H1 (cell line): ENCODE measurements around the gene ADCY2. TPM values are rescaled to one million over a fixed set of nuclear protein-coding genes. Genes with fewer than 3 reads are reported as not detected.

Experiments
- CTCF ChIA-PET: fragments of 300-600 bp; sonication (Branson Sonifier 250); formaldehyde crosslinking; loops from one replicate; lab custom pipeline; 2021; ENCODE audit not compliant: partially characterized antibody; lab: Charles Lee
- POLR2A ChIA-PET: fragments of 300-600 bp; sonication (Branson Sonifier 250); formaldehyde crosslinking; loops from one replicate; lab custom pipeline; 2021; ENCODE audit warnings: inconsistent platforms; ENCODE audit not compliant: partially characterized antibody; lab: Charles Lee
- DNase-seq, 2 experiments: peaks; one replicate each; pipeline versions ENCODE4 v3.0.0 to v3.0.0-alpha.2; 2010 to 2022; ENCODE audit warnings: low spot score in 2 of 2, low read depth in 1 of 2, mixed read lengths in 1 of 2
- FAIRE-seq: peaks from 2 replicates; lab custom pipeline; 2011; peaks lifted over from hg19 to GRCh38; lab: Jason Lieb, UNC
- H2AFZ ChIP-seq: 2 replicates; pipeline ENCODE4 v1.8.1; 2012; ENCODE audit warnings: low read length, inconsistent platforms
- H2AK5ac ChIP-seq: 2 replicates; pipeline ENCODE4 v1.6.1; 2013; ENCODE audit warnings: low read depth, low read length
- H2BK120ac ChIP-seq: replicated peaks from 2 replicates; pipeline ENCODE3; 2013; ENCODE audit warnings: low read depth, low read length, inconsistent platforms
- H2BK12ac ChIP-seq: 2 replicates; pipeline ENCODE4 v1.6.1; 2013; ENCODE audit warnings: low read depth, low read length
- H2BK15ac ChIP-seq: 2 replicates; pipeline ENCODE4 v1.6.1; 2013; ENCODE audit warnings: low read length
- H2BK20ac ChIP-seq: 2 replicates; pipeline ENCODE4 v1.6.1; 2013; ENCODE audit warnings: low read length
- H2BK5ac ChIP-seq: 2 replicates; pipeline ENCODE4 v1.6.1; 2013; ENCODE audit warnings: low read depth, low read length
- H3K14ac ChIP-seq: 2 replicates; pipeline ENCODE4 v1.6.1; 2013; ENCODE audit warnings: inconsistent platforms; ENCODE audit not compliant: insufficient read length
- H3K18ac ChIP-seq: 2 replicates; pipeline ENCODE4 v1.6.1; 2013; ENCODE audit warnings: low read length; ENCODE audit errors: extremely low read depth
- H3K23ac ChIP-seq: 2 replicates; pipeline ENCODE4 v1.6.1; 2013; ENCODE audit warnings: inconsistent platforms; ENCODE audit not compliant: insufficient read length
- H3K23me2 ChIP-seq: 2 replicates; pipeline ENCODE4 v1.6.1; 2013; ENCODE audit warnings: low read depth, low read length
- H3K27ac ChIP-seq: 2 replicates; pipeline ENCODE4 v1.6.1; 2011; ENCODE audit warnings: low read depth, low read length, inconsistent platforms
- H3K27me3 ChIP-seq, 4 experiments: replicated peaks in 1 of 4; 1 replicate in 1 of 4; 2 replicates in 3 of 4; pipeline versions ENCODE4 v1.6.1 to v1.8.1; 2011 to 2013; ENCODE audit warnings: low read length in 3 of 4, mild to moderate bottlenecking in 3 of 4, inconsistent platforms in 2 of 4, mixed read lengths in 2 of 4, moderate library complexity in 1 of 4; ENCODE audit not compliant: control insufficient read depth in 3 of 4, insufficient read depth in 3 of 4; ENCODE audit errors: extremely low read depth in 1 of 4
- H3K36me3 ChIP-seq, 4 experiments: 2 replicates each; pipeline versions ENCODE4 v1.6.1 to v1.8.1; 2011 to 2013; ENCODE audit warnings: mild to moderate bottlenecking in 4 of 4, low read length in 3 of 4, moderate library complexity in 2 of 4, control low read depth in 1 of 4, inconsistent platforms in 1 of 4; ENCODE audit not compliant: insufficient read depth in 4 of 4, control insufficient read depth in 2 of 4
- H3K4ac ChIP-seq: replicated peaks from 2 replicates; pipeline ENCODE3; 2013; ENCODE audit warnings: low read length, low read depth, mixed read lengths, inconsistent platforms; ENCODE audit not compliant: insufficient read length
- H3K4me1 ChIP-seq, 4 experiments: replicated peaks in 1 of 4; 1 replicate in 1 of 4; 2 replicates in 3 of 4; pipeline versions ENCODE4 v1.6.1 to v1.8.1; 2011 to 2013; ENCODE audit warnings: low read length in 3 of 4, inconsistent platforms in 2 of 4, mixed read lengths in 1 of 4; ENCODE audit not compliant: insufficient read depth in 4 of 4, control insufficient read depth in 3 of 4
- H3K4me2 ChIP-seq, 2 experiments: 2 replicates each; pipeline versions ENCODE4 v1.6.1 to v1.8.1; 2011 to 2013; ENCODE audit warnings: low read depth in 2 of 2, low read length in 2 of 2, control low read depth in 1 of 2, inconsistent platforms in 1 of 2, mild to moderate bottlenecking in 1 of 2; ENCODE audit not compliant: insufficient read depth in 1 of 2
- H3K4me3 ChIP-seq, 4 experiments: fragments of 200-600, 300-600 bp in 1 of 4; sonication (generic), shearing (Covaris generic), sonication (Bioruptor Twin) in 1 of 4; 2 replicates each; pipeline versions ENCODE4 v1.5.1 to v1.8.1; 2011 to 2016; ENCODE audit warnings: low read length in 4 of 4, low read depth in 3 of 4, control low read depth in 2 of 4, inconsistent platforms in 2 of 4, mild to moderate bottlenecking in 2 of 4, mixed read lengths in 1 of 4, moderate library complexity in 1 of 4; ENCODE audit not compliant: insufficient read depth in 2 of 4; ENCODE audit errors: extremely low read depth in 1 of 4
- H3K56ac ChIP-seq: replicated peaks from 2 replicates; pipeline ENCODE3; 2013; ENCODE audit warnings: low read depth, mild to moderate bottlenecking, mixed read lengths, low read length, inconsistent platforms; ENCODE audit not compliant: insufficient read length
- H3K79me1 ChIP-seq: 2 replicates; pipeline ENCODE4 v1.6.1; 2013; ENCODE audit warnings: low read depth, low read length, control low read depth
- H3K79me2 ChIP-seq, 2 experiments: 2 replicates each; pipeline versions ENCODE4 v1.6.1 to v1.8.1; 2012 to 2013; ENCODE audit warnings: low read length in 2 of 2, mild to moderate bottlenecking in 2 of 2, inconsistent platforms in 1 of 2; ENCODE audit not compliant: insufficient read depth in 2 of 2, control insufficient read depth in 1 of 2
- H3K9ac ChIP-seq, 4 experiments: replicated peaks in 1 of 4; 1 replicate in 1 of 4; 2 replicates in 3 of 4; pipeline versions ENCODE4 v1.6.1 to v1.8.1; 2011 to 2013; ENCODE audit warnings: low read depth in 3 of 4, low read length in 3 of 4, control low read depth in 2 of 4, mild to moderate bottlenecking in 2 of 4, moderate library complexity in 2 of 4, inconsistent platforms in 1 of 4; ENCODE audit errors: extremely low read depth in 1 of 4
- H3K9me3 ChIP-seq, 2 experiments: 2 replicates each; pipeline versions ENCODE4 v1.6.1 to v1.8.1; 2012 to 2013; ENCODE audit warnings: mild to moderate bottlenecking in 2 of 2, moderate library complexity in 2 of 2, control low read depth in 1 of 2, inconsistent platforms in 1 of 2, low read depth in 1 of 2, low read length in 1 of 2, mixed read lengths in 1 of 2; ENCODE audit not compliant: insufficient read depth in 2 of 2
- H4K20me1 ChIP-seq, 2 experiments: replicated peaks in 1 of 2; 2 replicates each; pipeline versions ENCODE3 to v1.8.1; 2011 to 2013; ENCODE audit warnings: inconsistent platforms in 2 of 2, low read length in 2 of 2, mild to moderate bottlenecking in 1 of 2; ENCODE audit not compliant: insufficient read depth in 2 of 2, control insufficient read depth in 1 of 2
- H4K5ac ChIP-seq: 2 replicates; pipeline ENCODE4 v1.6.1; 2013; ENCODE audit warnings: low read length, low read depth, mixed read lengths, inconsistent platforms; ENCODE audit not compliant: insufficient read length
- H4K8ac ChIP-seq: 2 replicates; pipeline ENCODE4 v1.8.0; 2013; ENCODE audit warnings: mild to moderate bottlenecking, moderate library complexity, low read length, inconsistent platforms; ENCODE audit not compliant: insufficient read depth; ENCODE audit errors: extremely low read depth
- H4K91ac ChIP-seq: replicated peaks from 2 replicates; pipeline ENCODE3; 2013; ENCODE audit warnings: low read length, mixed read lengths, inconsistent platforms; ENCODE audit not compliant: insufficient read length
- BCL11A ChIP-seq, 2 experiments: IDR thresholded peaks; one replicate each; pipeline ENCODE4 v1.6.1; 2011; ENCODE audit warnings: low read depth in 2 of 2, low read length in 2 of 2, mild to moderate bottlenecking in 2 of 2
- CHD2 ChIP-seq: IDR thresholded peaks from 2 replicates; pipeline ENCODE4 v1.6.1; 2012; ENCODE audit warnings: low read length, improper control_type of control experiment
- CTBP2 ChIP-seq: IDR thresholded peaks from 2 replicates; pipeline ENCODE4 v1.7.0; 2011; ENCODE audit warnings: borderline replicate concordance, mild to moderate bottlenecking, moderate library complexity, mixed read lengths, low read length; ENCODE audit not compliant: insufficient read depth, insufficient read length
- FOSL1 ChIP-seq: IDR thresholded peaks from 2 replicates; pipeline ENCODE4 v1.6.1; 2011; ENCODE audit warnings: mild to moderate bottlenecking, low read depth, low read length, moderate library complexity; ENCODE audit not compliant: insufficient read depth
- GABPA ChIP-seq: IDR thresholded peaks from 2 replicates; pipeline ENCODE4 v1.6.1; 2011; ENCODE audit warnings: mild to moderate bottlenecking, low read length, moderate library complexity, borderline replicate concordance; ENCODE audit not compliant: insufficient read depth
- KDM1A ChIP-seq: fragments of 200-600, 300-600 bp; sonication (generic); IDR thresholded peaks from 2 replicates; pipeline ENCODE4 v1.7.1; 2016; ENCODE audit warnings: mild to moderate bottlenecking, low read length, borderline replicate concordance
- NANOG ChIP-seq: IDR thresholded peaks from 2 replicates; pipeline ENCODE4 v1.6.1; 2011; ENCODE audit warnings: low read length, low read depth, mild to moderate bottlenecking, inconsistent platforms; ENCODE audit not compliant: insufficient read depth, poor library complexity, severe bottlenecking
- PHF8 ChIP-seq: fragments of 200-600 bp; sonication (generic); conservative IDR thresholded peaks from 2 replicates; pipeline ENCODE4 v1.7.1; 2012; ENCODE audit warnings: low read depth, mild to moderate bottlenecking, inconsistent platforms, low read length, moderate library complexity
- RBBP5 ChIP-seq: IDR thresholded peaks from 2 replicates; pipeline ENCODE4 v1.7.1; 2012; ENCODE audit warnings: low read depth, mild to moderate bottlenecking, inconsistent platforms, low read length, moderate library complexity, borderline replicate concordance
- RXRA ChIP-seq: IDR thresholded peaks from 2 replicates; pipeline ENCODE4 v1.6.1; 2011; ENCODE audit warnings: low read depth, mild to moderate bottlenecking, low read length, moderate library complexity; ENCODE audit not compliant: insufficient read depth
- SIX5 ChIP-seq: IDR thresholded peaks from 2 replicates; pipeline ENCODE4 v1.6.1; 2011; ENCODE audit warnings: mild to moderate bottlenecking, low read depth, low read length
- SP2 ChIP-seq: IDR thresholded peaks from 2 replicates; pipeline ENCODE4 v1.6.1; 2012; ENCODE audit warnings: mild to moderate bottlenecking, low read length, inconsistent platforms
- SRF ChIP-seq: IDR thresholded peaks from 2 replicates; pipeline ENCODE4 v1.6.1; 2011; ENCODE audit warnings: mild to moderate bottlenecking, low read depth, low read length, moderate library complexity
- TCF12 ChIP-seq: IDR thresholded peaks from 2 replicates; pipeline ENCODE4 v1.6.1; 2011; ENCODE audit warnings: low read depth, mild to moderate bottlenecking, low read length
- TEAD4 ChIP-seq: IDR thresholded peaks from 2 replicates; pipeline ENCODE4 v1.6.1; 2012; ENCODE audit warnings: low read depth, low read length, inconsistent platforms, mixed read lengths
- WGBS, 2 experiments: shearing (Covaris generic) in 1 of 2; methylation state at CpG; one replicate each; pipeline versions ENCODE4 v1.1.6 to v1.1.7; 2013 to 2015; ENCODE audit warnings: low lambda C conversion rate in 2 of 2, mixed read lengths in 2 of 2, inconsistent platforms in 1 of 2, low coverage in 1 of 2, missing lambda C conversion rate in 1 of 2; ENCODE audit not compliant: insufficient replicate concordance in 2 of 2, insufficient coverage in 1 of 2, insufficient read length in 1 of 2; ENCODE audit errors: extremely low coverage in 1 of 2, missing lambda C conversion rate in 1 of 2; 5-methylcytosine and 5-hydroxymethylcytosine counted together
- polyA plus RNA-seq, 7 experiments: library from polyadenylated mRNA; depleted of rRNA in 3 of 7; stranded (reverse) in 5 of 7; unstranded in 2 of 7; fragments of >200 nt in 5 of 7; fragments of 200-250 nt in 2 of 7; gene quantifications; 1 replicate in 5 of 7; 2 replicates in 1 of 7; 4 replicates in 1 of 7; pipeline versions ENCODE4 v1.2.1 to v1.2.3, GENCODE V29; 2011 to 2013; ENCODE audit warnings: missing spikeins in 2 of 7, mixed read lengths in 2 of 7
- total RNA-seq: library from RNA; stranded (reverse); fragmentation: NEBNext Ultra II Directional; extraction: Animal tissue kit (Norgen Biotek cat#: 25700); gene quantifications from 2 replicates; pipeline ENCODE4 v1.2.1, GENCODE V29; 2021

The ADCY2 gene
- total and polyA plus RNA-seq, 2 of the 8 experiments (the other 6 are each of a cell fraction or from before 2014, with no cell fraction given) = 35.8 to 122 TPM

DNA sequence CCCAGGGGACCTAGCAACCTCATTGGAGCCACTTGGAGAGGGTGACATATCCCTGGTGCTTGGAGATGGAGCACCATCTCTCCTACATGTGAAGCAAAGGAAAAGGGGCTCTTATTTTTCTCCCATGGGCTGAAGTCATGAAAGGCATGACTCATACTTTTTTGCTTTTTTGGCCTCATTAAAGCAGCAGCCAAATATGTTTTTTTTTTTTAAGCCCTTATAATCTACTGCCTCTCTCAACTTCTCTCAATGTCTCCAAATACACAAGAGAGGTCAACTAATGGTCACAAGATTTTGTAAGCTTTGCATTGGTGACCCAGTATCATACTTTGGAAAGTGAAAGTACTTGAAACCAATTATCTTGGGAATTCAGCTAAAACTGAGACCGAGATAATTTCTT lies 456.6 kb downstream of the ADCY2 start:
- H3K27me3 ChIP-seq = peaks cover 0 to 16% (median 9%) of the 10 kb centered on the region in 4 experiments; a peak in 4 of 7 replicates
- H3K4me2 ChIP-seq = no peak overlapping the region
- H4K5ac ChIP-seq = no peak overlapping the region
- H3K4me3 ChIP-seq = no peak overlapping the region
- FAIRE-seq (no peak), DNase-seq (no peak)
- no peaks in the 10 kb centered on the region for H3K79me1 ChIP-seq
- WGBS, 2 experiments = 90% methylated on average over 1 of the region's 1 CpG; no CpG with 5 or more reads in 1 of the 2 experiments
- no peaks in the 10 kb centered on the region for H4K20me1 ChIP-seq
- H3K14ac ChIP-seq = no peak overlapping the region
- no peak overlapping the region for H2BK20ac ChIP-seq
- ChIA-PET CTCF (interaction anchor here (1.3 to 2.9 kb wide), 2 partner anchors 22 to 107 kb away, joined by 3 to 7 read pairs; no protein-coding TSS in a partner anchor), POLR2A (no interaction called here)
- H2BK120ac ChIP-seq = no peak overlapping the region
- no peak overlapping the region for H3K9ac ChIP-seq
- H3K36me3 ChIP-seq = no peaks in the 10 kb centered on the region
- no peak overlapping the region for H3K23ac ChIP-seq
- H3K9me3 ChIP-seq = no peaks in the 10 kb centered on the region
- H3K23me2 ChIP-seq = peaks cover 9% of the 10 kb centered on the region
- no peaks in the 10 kb centered on the region for H3K79me2 ChIP-seq
- H4K91ac ChIP-seq = no peak overlapping the region
- no peak overlapping the region for H3K4ac ChIP-seq
- H3K18ac ChIP-seq = no peak overlapping the region
- peaks cover 0 to 8% (median 3%) of the 10 kb centered on the region in 4 experiments; a peak in 4 of 7 replicates for H3K4me1 ChIP-seq
- TF ChIP-seq RBBP5 (no peak), NANOG (no peak), SP2 (no peak), PHF8 (no peak), KDM1A (no peak), SRF (no peak), FOSL1 (no peak), TCF12 (no peak), CTBP2 (no peak), RXRA (no peak), SIX5 (no peak), GABPA (no peak), BCL11A (IDR thresholded peaks at IDR 0.05; ENCODE audit: low read depth in 2 of 2, low read length in 2 of 2) (no peak), TEAD4 (no peak), CHD2 (no peak)
- no peak overlapping the region for H2BK12ac ChIP-seq
- H2BK15ac ChIP-seq = no peak overlapping the region
- no peak overlapping the region for H2BK5ac ChIP-seq
- H4K8ac ChIP-seq = no peak overlapping the region
- H3K27ac ChIP-seq = no peak overlapping the region
- H3K56ac ChIP-seq = no peak overlapping the region
- H2AFZ ChIP-seq = no peak overlapping the region
- no peak overlapping the region for H2AK5ac ChIP-seq
